ENCODE measurements around the gene SFRP2. TPM values are rescaled to one million over a fixed set of nuclear protein-coding genes. Genes with fewer than 3 reads are reported as not detected.

The SFRP2 gene
- total RNA-seq, 1 donor from 2014 or later = 12.5 TPM

DNA sequence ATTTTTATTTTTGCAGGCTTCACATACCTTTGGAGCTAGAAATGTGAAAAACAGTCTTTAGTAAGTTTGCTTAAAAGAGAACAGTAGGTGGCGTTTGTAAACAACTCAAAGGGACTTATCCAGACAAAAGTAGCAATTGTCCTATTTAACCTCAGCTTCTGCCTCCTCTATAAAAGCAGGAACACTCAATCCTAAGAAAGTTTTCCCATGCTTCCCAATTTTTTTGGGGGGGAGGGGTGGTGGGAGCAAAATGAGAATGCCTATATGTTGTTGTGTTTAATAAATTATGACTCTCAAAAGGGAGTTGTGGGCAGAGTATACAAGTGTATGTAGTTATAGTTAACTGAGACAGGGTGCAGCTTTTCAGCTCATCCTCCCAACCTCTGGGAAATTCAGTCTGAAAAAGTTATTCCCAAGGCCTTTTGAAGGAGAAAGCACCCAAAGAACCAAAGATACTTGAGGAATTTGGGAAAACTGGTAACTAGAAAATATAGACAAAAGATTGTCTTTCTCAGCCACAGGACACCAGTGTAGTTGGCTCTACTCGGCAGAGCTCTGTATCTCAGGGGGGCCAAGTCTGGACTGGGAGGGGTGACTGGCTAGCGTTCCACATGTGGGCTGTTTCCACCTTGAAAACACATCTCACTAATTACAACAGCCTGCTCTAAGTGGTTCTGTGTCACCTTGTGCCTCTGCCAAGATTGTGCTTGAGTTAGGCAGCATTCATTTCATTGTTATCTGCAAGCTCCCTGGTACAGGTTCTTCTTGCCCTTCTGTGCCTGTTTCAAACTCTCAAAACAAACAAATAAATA, 2.8 kb downstream of the SFRP2 start:
- TF ChIP-seq CTCF (IDR thresholded peaks at IDR 0.05) = peak; percentile 38
- H3K4me1 ChIP-seq = peaks cover 14% of the 10 kb centered on the region
- no peaks in the 10 kb centered on the region for H3K9me3 ChIP-seq
- H3K27me3 ChIP-seq = peaks cover 54% of the 10 kb centered on the region
- no peak overlapping the region for H3K4me3 ChIP-seq
- DNase-seq (no peak), ATAC-seq (no peak)
- intact Hi-C loops (cut with DNase I) = no loop called here
- no peak overlapping the region for H3K27ac ChIP-seq
- no peaks in the 10 kb centered on the region for H3K36me3 ChIP-seq

DNA sequence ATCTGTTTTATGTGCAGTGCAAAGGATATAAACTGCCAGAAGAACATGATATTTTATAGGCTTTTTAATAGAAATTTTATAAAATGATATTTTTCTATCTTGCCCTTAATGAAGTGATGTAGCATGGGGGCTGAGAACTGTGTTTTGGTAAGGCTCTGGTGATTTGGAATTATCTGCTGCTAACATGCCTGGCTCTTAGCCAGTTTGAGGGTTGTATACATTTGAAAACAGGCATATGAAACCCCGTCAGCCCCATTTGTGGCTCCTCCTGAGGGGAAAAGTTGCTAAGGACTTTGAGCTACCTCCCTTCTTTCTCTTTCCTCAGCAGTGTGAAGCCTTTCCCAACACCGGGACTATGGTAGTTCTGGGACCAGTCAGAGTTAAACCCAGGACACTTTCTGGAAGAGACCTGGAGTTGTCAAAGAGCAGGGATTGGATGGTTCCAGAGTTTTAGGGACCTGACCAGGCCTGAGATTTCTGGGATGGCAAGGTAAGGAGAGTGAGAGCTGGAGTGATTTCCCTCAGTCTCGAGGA, 4.7 kb downstream of the SFRP2 start:
- H3K27me3 ChIP-seq = peaks cover 37% of the 10 kb centered on the region
- H3K9me3 ChIP-seq = no peaks in the 10 kb centered on the region
- ATAC-seq (no peak), DNase-seq (no peak)
- peaks cover 9% of the 10 kb centered on the region for H3K4me1 ChIP-seq
- TF ChIP-seq CTCF (IDR thresholded peaks at IDR 0.05) = no peak
- intact Hi-C loops (cut with DNase I) = no loop called here
- no peak overlapping the region for H3K27ac ChIP-seq
- no peaks in the 10 kb centered on the region for H3K36me3 ChIP-seq
- H3K4me3 ChIP-seq = no peak overlapping the region

DNA sequence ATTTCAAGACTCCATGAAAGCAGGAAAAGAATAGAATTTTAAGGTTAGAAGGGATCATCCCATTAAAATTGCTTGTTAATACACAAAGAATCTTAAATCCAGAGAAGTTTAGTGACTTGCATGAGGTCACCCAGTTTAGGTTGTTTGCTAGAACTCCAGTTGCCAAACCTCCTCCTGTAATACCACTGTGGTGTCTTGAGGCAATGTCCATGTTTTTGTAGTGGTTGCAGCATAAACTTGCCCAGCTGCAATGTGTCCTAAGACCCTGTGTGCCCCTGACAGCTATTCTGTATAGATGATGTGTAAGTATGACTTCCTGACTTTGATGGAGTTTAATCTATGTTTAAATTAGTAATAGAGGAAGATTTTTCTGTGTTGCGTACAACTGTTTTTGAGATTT, 6.3 kb downstream of the SFRP2 start:
- Histone ChIP-seq H3K4me1 (no peaks in the 10 kb centered on the region), H3K36me3 (no peaks in the 10 kb centered on the region), H3K4me3 (no peak overlapping the region), H3K9me3 (no peaks in the 10 kb centered on the region), H3K27ac (no peak overlapping the region), H3K27me3 (peaks cover 21% of the 10 kb centered on the region)
- no peak for TF ChIP-seq CTCF (IDR thresholded peaks at IDR 0.05)
- intact Hi-C loops (cut with DNase I) = no loop called here
- ATAC-seq (no peak), DNase-seq (no peak)

DNA sequence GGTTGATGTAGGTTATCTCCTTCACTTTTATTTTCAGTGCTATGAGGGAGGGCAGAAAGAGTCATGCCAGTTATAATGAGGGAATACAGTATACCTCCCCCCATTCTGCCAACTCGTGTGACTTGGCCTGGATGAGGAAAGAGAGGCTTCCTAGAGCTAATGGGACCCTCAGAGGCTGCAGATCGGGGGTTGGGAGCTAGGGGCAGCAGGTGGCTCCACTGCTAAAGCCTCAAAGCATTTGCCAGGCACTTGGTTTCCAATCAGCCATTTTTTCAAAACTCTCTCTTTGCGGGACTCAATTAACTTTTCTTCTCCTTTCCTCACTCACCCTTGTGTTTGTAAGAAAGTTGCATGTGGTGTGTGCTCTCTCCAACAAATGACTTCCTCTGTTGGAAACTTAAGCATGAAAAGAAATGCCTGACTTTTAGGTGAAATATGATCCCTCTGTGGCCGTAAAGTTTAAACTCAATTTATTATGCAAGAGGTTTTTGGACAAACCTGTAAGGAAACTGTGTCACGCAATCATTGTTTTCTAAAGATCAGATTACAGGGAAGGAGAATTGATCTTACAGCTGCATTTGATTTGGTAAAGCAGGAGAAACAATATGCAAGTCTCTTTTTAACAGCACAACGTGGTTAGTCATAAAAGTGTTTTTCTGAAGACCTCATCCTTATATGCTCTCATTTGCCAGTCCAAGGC, 7.0 kb downstream of the SFRP2 start:
- intact Hi-C loops (cut with DNase I) = no loop called here
- DNase-seq (no peak), ATAC-seq (no peak)
- TF ChIP-seq CTCF (IDR thresholded peaks at IDR 0.05) = no peak
- no peaks in the 10 kb centered on the region for H3K4me1 ChIP-seq
- H3K27me3 ChIP-seq = peaks cover 15% of the 10 kb centered on the region
- no peaks in the 10 kb centered on the region for H3K36me3 ChIP-seq
- no peaks in the 10 kb centered on the region for H3K9me3 ChIP-seq
- H3K27ac ChIP-seq = no peak overlapping the region
- H3K4me3 ChIP-seq = no peak overlapping the region

GRCh38 chr4:153781280-153781679, 7.6 kb downstream of the SFRP2 start:
- intact Hi-C loops (cut with DNase I) = no loop called here
- TF ChIP-seq CTCF (IDR thresholded peaks at IDR 0.05) = no peak
- DNase-seq = no peak
- Histone ChIP-seq H3K27me3 (peaks cover 15% of the 10 kb centered on the region), H3K27ac (no peak overlapping the region), H3K36me3 (no peaks in the 10 kb centered on the region), H3K4me3 (no peak overlapping the region), H3K4me1 (no peaks in the 10 kb centered on the region), H3K9me3 (no peaks in the 10 kb centered on the region)
- ATAC-seq = no peak
